SK-N-SH (cell line): ENCODE measurements around the gene SAMD4B.

Experiments used
- CTCF ChIP-seq: fragments of 200-600 bp; sonication (generic); IDR thresholded peaks from 2 replicates; pipeline ENCODE4 v1.6.1; 2017; ENCODE audit warnings: antibody characterized with exemption, mild to moderate bottlenecking, moderate library complexity
- ELF1 ChIP-seq: IDR thresholded peaks from 2 replicates; pipeline ENCODE4 v1.4.0; 2012
- EP300 ChIP-seq, 2 experiments: IDR thresholded peaks; 2 replicates each; pipeline versions ENCODE4 v1.4.0 to v1.6.1; 2012; ENCODE audit warnings: borderline replicate concordance in 1 of 2, low read depth in 1 of 2, low read length in 1 of 2
- EZH2phosphoT487 ChIP-seq: fragments of 200-600 bp; sonication (generic); IDR thresholded peaks from 2 replicates; pipeline ENCODE4 v1.6.1; 2017; ENCODE audit warnings: low read depth, mixed run types, mild to moderate bottlenecking, antibody characterized with exemption, moderate library complexity, borderline replicate concordance
- FOSL2 ChIP-seq: IDR thresholded peaks from 2 replicates; pipeline ENCODE4 v1.4.0; 2012; ENCODE audit warnings: low read depth, mild to moderate bottlenecking, moderate library complexity, borderline replicate concordance
- GATA2 ChIP-seq: sonication (generic); formaldehyde crosslinking; IDR thresholded peaks from 2 replicates; pipeline ENCODE4 v1.5.0; 2020; ENCODE audit warnings: mild to moderate bottlenecking, missing genetic modification reagents
- POLR2AphosphoS5 ChIP-seq: IDR thresholded peaks from 2 replicates; pipeline ENCODE4 v1.6.1; 2012; ENCODE audit warnings: low read depth, low read length
- RAD21 ChIP-seq: IDR thresholded peaks from 2 replicates; pipeline ENCODE4 v1.6.1; 2012; ENCODE audit warnings: mild to moderate bottlenecking, low read length
- REST ChIP-seq: IDR thresholded peaks from 2 replicates; pipeline ENCODE4 v1.6.1; 2012; ENCODE audit warnings: mild to moderate bottlenecking, low read depth, low read length, moderate library complexity
- RFX5 ChIP-seq: IDR thresholded peaks from 2 replicates; pipeline ENCODE4 v1.6.1; 2012; ENCODE audit warnings: mild to moderate bottlenecking, improper control_type of control experiment, low read length
- SMC3 ChIP-seq: IDR thresholded peaks from 2 replicates; pipeline ENCODE4 v1.6.1; 2012; ENCODE audit warnings: low read depth, low read length, improper control_type of control experiment
- TEAD4 ChIP-seq: IDR thresholded peaks from 2 replicates; pipeline ENCODE4 v1.4.0; 2012; ENCODE audit warnings: mild to moderate bottlenecking, borderline replicate concordance; ENCODE audit not compliant: insufficient read depth
- TF ChIP-seq, protein P1 (sequence below): IDR thresholded peaks from 2 replicates; pipeline ENCODE4; 2012

GRCh38 chr19:39379865-39380396 lies 37.7 kb downstream of the SAMD4B start:
- no peak for TF ChIP-seq CTCF
- TF ChIP-seq SMC3, result no peak
- no peak for TF ChIP-seq EZH2phosphoT487
- TF ChIP-seq REST, result no peak
- TF ChIP-seq, protein P1, sequence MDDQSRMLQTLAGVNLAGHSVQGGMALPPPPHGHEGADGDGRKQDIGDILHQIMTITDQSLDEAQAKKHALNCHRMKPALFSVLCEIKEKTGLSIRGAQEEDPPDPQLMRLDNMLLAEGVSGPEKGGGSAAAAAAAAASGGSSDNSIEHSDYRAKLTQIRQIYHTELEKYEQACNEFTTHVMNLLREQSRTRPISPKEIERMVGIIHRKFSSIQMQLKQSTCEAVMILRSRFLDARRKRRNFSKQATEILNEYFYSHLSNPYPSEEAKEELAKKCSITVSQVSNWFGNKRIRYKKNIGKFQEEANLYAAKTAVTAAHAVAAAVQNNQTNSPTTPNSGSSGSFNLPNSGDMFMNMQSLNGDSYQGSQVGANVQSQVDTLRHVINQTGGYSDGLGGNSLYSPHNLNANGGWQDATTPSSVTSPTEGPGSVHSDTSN, result no peak
- TF ChIP-seq POLR2AphosphoS5, result no peak
- no peak for TF ChIP-seq RAD21
- TF ChIP-seq FOSL2, result no peak
- TF ChIP-seq GATA2 (CRISPR knock-in tag), result no peak
- TF ChIP-seq ELF1, result no peak
- TF ChIP-seq TEAD4, result no peak
- no peak for TF ChIP-seq RFX5
- TF ChIP-seq EP300 (IDR thresholded peaks at IDR 0.05; ENCODE audit: borderline replicate concordance in 1 of 2, low read depth in 1 of 2, low read length in 1 of 2), result no peak
